Measurements from ENCODE around the gene PRND. TPM values are rescaled to one million over a fixed set of nuclear protein-coding genes. Genes with fewer than 3 reads are reported as not detected.

PRND gene
- total and polyA plus RNA-seq, 2 of the 8 experiments (the other 6 are each of a cell fraction or from before 2014, with no cell fraction given) = 0.09 to 0.11 TPM

- TF ChIP-seq NANOG (IDR thresholded peaks at IDR 0.05; ENCODE audit: insufficient read depth, low read depth, low read length, poor library complexity, severe bottlenecking) = no peak
- TF ChIP-seq JUND (IDR thresholded peaks at IDR 0.05; ENCODE audit: low read length) = no peak
- no peak for TF ChIP-seq POU5F1 (IDR thresholded peaks at IDR 0.05; ENCODE audit: low read depth, low read length)
- no peak for TF ChIP-seq POLR2AphosphoS5 (IDR thresholded peaks at IDR 0.05; ENCODE audit: low read depth, low read length)
- no peak for TF ChIP-seq RAD21 (IDR thresholded peaks at IDR 0.05 in 1 of 2, conservative IDR thresholded peaks at IDR 0.05 in 1 of 2; ENCODE audit: low read depth in 2 of 2, low read length in 2 of 2)
- TF ChIP-seq E2F6 (IDR thresholded peaks at IDR 0.05) = no peak
Observed at GRCh38 chr20:4771004-4771403, 49.3 kb downstream of the PRND start (continued).
